DND-41 (cell line): Measurements from ENCODE around the gene B4GALT3.
A peak's percentile ranks its signal among the peaks of the same experiment; 100 is the strongest.

Experiments
- ATAC-seq: fragments of 200-7000 bp; cut with Tn5 transposase; 3 replicates; pipeline ENCODE4 v1.9.1; 2021; ENCODE audit warnings: low read depth; ENCODE audit not compliant: insufficient read depth
- DNase-seq: peaks from one replicate; pipeline ENCODE4 v3.0.0-alpha.2; 2020
- H2AFZ ChIP-seq: 2 replicates; pipeline ENCODE4 v1.6.0; 2012; ENCODE audit warnings: low read depth, low read length
- H3K27ac ChIP-seq: 2 replicates; pipeline ENCODE4 v1.5.1; 2012; ENCODE audit warnings: low read length, inconsistent platforms
- H3K27me3 ChIP-seq: fragments of 200-600 bp; sonication (generic); 2 replicates; pipeline ENCODE4 v1.6.0; 2012; ENCODE audit warnings: low read length, mild to moderate bottlenecking, inconsistent platforms; ENCODE audit not compliant: insufficient read depth, poor library complexity
- H3K36me3 ChIP-seq: 2 replicates; pipeline ENCODE4 v1.5.1; 2012; ENCODE audit warnings: low read length, inconsistent platforms; ENCODE audit not compliant: insufficient read depth
- H3K4me1 ChIP-seq: 2 replicates; pipeline ENCODE4 v1.5.1; 2012; ENCODE audit warnings: mild to moderate bottlenecking, low read length; ENCODE audit not compliant: insufficient read depth
- H3K4me2 ChIP-seq: 2 replicates; pipeline ENCODE4 v1.6.0; 2012; ENCODE audit warnings: mild to moderate bottlenecking, moderate library complexity, low read length, inconsistent platforms; ENCODE audit not compliant: insufficient read depth
- H3K4me3 ChIP-seq, 2 experiments: fragments of 200-600 bp in 1 of 2; shearing (Covaris generic) in 1 of 2; 2 replicates each; pipeline ENCODE4 v1.5.1; 2012 to 2016; ENCODE audit warnings: inconsistent platforms in 2 of 2, low read length in 2 of 2, mild to moderate bottlenecking in 2 of 2, low read depth in 1 of 2, moderate library complexity in 1 of 2
- H3K79me2 ChIP-seq: 2 replicates; pipeline ENCODE4 v1.6.0; 2012; ENCODE audit warnings: low read length, inconsistent platforms; ENCODE audit not compliant: insufficient read depth
- H3K9ac ChIP-seq: 2 replicates; pipeline ENCODE4 v1.6.0; 2012; ENCODE audit warnings: low read depth, mild to moderate bottlenecking, inconsistent platforms, low read length, moderate library complexity
- H3K9me3 ChIP-seq: 2 replicates; pipeline ENCODE4 v1.5.1; 2012; ENCODE audit warnings: low read length, moderate library complexity, mild to moderate bottlenecking, inconsistent platforms; ENCODE audit not compliant: insufficient read depth, severe bottlenecking
- H4K20me1 ChIP-seq: 2 replicates; pipeline ENCODE4 v1.6.0; 2012; ENCODE audit warnings: low read length; ENCODE audit not compliant: insufficient read depth
- CTCF ChIP-seq: IDR thresholded peaks from 2 replicates; pipeline ENCODE4 v1.5.1; 2012; ENCODE audit warnings: borderline replicate concordance, low read length, moderate library complexity, mild to moderate bottlenecking; ENCODE audit not compliant: poor library complexity, severe bottlenecking; ENCODE audit errors: extremely low read depth
- EZH2 ChIP-seq: IDR thresholded peaks from 3 replicates; pipeline ENCODE4 v1.6.1; 2012; ENCODE audit warnings: borderline replicate concordance, low read depth, mild to moderate bottlenecking, moderate library complexity, low read length, inconsistent platforms; ENCODE audit not compliant: severe bottlenecking

Gene B4GALT3

GRCh38 chr1:161185282-161185682 is 8.0 kb upstream of the B4GALT3 start:
- H3K36me3 ChIP-seq = no peaks in the 10 kb centered on the region
- no peaks in the 10 kb centered on the region for H4K20me1 ChIP-seq
- peak; percentile 91 for ATAC-seq
- no peaks in the 10 kb centered on the region for H3K27me3 ChIP-seq
- no peak overlapping the region for H3K9ac ChIP-seq
- no peak overlapping the region for H3K4me3 ChIP-seq
- TF ChIP-seq EZH2 (no peak), CTCF (no peak)
- H3K27ac ChIP-seq = peak overlapping the region; percentile 58
- H3K4me2 ChIP-seq = peak overlapping the region; percentile 32; the same call in 1 of the 2 replicates
- H3K4me1 ChIP-seq = peaks cover 16% of the 10 kb centered on the region
- peak; percentile 83 for DNase-seq
- H3K79me2 ChIP-seq = no peaks in the 10 kb centered on the region
- H2AFZ ChIP-seq = peak overlapping the region; percentile 16; the same call in 1 of the 2 replicates
- H3K9me3 ChIP-seq = no peaks in the 10 kb centered on the region

DNA sequence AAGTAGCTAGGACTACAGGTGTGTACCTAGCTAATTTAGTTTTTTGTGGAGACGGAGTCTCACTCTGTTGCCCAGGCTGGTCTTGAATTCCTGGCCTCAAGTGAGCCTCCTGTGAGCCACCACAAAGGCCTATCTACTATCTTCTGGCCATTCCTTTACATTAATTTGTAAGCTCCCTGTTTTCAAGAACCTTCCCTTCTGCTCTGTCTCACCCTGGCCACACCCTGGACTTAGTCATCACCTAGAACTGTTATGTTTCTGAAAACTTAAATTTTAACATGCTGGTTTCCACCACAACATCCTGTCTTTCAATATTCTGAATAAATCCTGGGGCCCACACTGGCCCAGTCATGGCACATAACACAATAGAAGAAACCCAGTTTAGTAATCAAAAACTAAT is 4.9 kb upstream of the B4GALT3 start:
- Histone ChIP-seq H3K4me3 (no peak overlapping the region), H3K9me3 (no peaks in the 10 kb centered on the region), H3K36me3 (no peaks in the 10 kb centered on the region), H2AFZ (no peak overlapping the region), H4K20me1 (no peaks in the 10 kb centered on the region), H3K4me1 (peaks cover 27% of the 10 kb centered on the region), H3K9ac (no peak overlapping the region), H3K79me2 (peaks cover under 1% of the 10 kb centered on the region; the same call in 1 of the 2 replicates), H3K27me3 (no peaks in the 10 kb centered on the region), H3K4me2 (no peak overlapping the region), H3K27ac (no peak overlapping the region)
- no peak for TF ChIP-seq EZH2
- no peak for TF ChIP-seq CTCF
- DNase-seq = no peak
- ATAC-seq = no peak

- TF ChIP-seq EZH2 (no peak), CTCF (peak; percentile 49)
- Histone ChIP-seq H3K9me3 (no peaks in the 10 kb centered on the region), H2AFZ (no peak overlapping the region), H3K79me2 (peaks cover 16% of the 10 kb centered on the region), H3K36me3 (peaks cover 2% of the 10 kb centered on the region; the same call in 1 of the 2 replicates), H3K9ac (no peak overlapping the region), H3K27ac (no peak overlapping the region), H3K4me1 (peaks cover 31% of the 10 kb centered on the region), H3K4me2 (no peak overlapping the region), H3K27me3 (no peaks in the 10 kb centered on the region), H4K20me1 (no peaks in the 10 kb centered on the region), H3K4me3 (no peak overlapping the region)
- no peak for DNase-seq
- ATAC-seq = no peak
Observed at GRCh38 chr1:161180639-161181038, 3.3 kb upstream of the B4GALT3 start.

DNA sequence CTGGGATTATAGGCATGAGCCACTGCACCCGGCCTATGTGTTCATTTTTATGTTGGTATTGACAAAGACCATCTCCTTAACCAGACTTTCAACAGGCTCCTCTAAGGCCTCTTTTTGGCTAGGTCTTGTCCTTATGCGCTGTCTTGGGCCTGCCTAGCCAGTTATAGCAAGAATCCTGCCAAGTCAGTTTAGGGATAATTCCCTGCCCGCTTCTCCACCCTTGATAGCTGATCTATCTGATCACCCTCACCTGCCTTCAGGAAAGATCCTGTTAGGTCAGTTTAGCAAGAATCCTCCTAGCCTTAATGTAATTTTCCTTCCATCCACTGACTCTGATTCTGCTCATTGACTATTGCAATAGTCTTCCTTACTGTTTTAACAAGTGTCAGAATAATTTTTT is 2.4 kb upstream of the B4GALT3 start:
- Histone ChIP-seq H4K20me1 (no peaks in the 10 kb centered on the region), H3K27ac (no peak overlapping the region), H3K36me3 (peaks cover 10% of the 10 kb centered on the region), H3K27me3 (no peaks in the 10 kb centered on the region), H3K4me1 (peaks cover 30% of the 10 kb centered on the region), H2AFZ (no peak overlapping the region), H3K4me2 (no peak overlapping the region), H3K9ac (no peak overlapping the region), H3K79me2 (peaks cover 18% of the 10 kb centered on the region), H3K9me3 (no peaks in the 10 kb centered on the region), H3K4me3 (no peak overlapping the region)
- TF ChIP-seq EZH2 = no peak
- TF ChIP-seq CTCF = no peak
- ATAC-seq = no peak
- DNase-seq = no peak
